ENCODE data around the gene CCDC34. TPM values are rescaled to one million over a fixed set of nuclear protein-coding genes. Genes with fewer than 3 reads are reported as not detected.

The CCDC34 gene
- total RNA-seq, 1 donor from 2014 or later, result 1.6 TPM

DNA sequence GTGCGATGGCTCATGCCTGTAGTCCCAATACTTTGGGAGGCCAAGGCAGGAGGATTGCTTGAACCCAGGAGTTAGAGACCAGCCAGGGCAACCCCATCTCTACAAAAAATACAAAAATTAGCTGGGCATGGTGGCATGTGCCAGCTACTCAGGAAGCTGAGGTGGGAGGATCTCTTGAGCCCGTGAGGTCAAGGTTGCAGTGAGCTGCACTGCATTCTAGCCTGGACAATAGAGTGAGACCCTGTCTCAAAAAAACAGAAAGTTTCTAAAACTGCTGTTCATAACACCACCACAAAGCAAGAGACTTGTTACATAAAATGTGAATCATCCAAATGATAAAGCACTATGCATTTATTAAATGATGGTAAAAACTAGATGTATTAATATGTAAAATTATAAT, 40.2 kb upstream of the CCDC34 start:
- DNase-seq (ENCODE audit: low spot score in 2 of 2), result no peak
- H3K27me3 ChIP-seq, result no peaks in the 10 kb centered on the region
- TF ChIP-seq, protein P1, sequence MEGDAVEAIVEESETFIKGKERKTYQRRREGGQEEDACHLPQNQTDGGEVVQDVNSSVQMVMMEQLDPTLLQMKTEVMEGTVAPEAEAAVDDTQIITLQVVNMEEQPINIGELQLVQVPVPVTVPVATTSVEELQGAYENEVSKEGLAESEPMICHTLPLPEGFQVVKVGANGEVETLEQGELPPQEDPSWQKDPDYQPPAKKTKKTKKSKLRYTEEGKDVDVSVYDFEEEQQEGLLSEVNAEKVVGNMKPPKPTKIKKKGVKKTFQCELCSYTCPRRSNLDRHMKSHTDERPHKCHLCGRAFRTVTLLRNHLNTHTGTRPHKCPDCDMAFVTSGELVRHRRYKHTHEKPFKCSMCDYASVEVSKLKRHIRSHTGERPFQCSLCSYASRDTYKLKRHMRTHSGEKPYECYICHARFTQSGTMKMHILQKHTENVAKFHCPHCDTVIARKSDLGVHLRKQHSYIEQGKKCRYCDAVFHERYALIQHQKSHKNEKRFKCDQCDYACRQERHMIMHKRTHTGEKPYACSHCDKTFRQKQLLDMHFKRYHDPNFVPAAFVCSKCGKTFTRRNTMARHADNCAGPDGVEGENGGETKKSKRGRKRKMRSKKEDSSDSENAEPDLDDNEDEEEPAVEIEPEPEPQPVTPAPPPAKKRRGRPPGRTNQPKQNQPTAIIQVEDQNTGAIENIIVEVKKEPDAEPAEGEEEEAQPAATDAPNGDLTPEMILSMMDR (IDR thresholded peaks at IDR 0.05), result no peak
- H3K4me1 ChIP-seq, result peaks cover 4 to 24% of the 10 kb centered on the region in 2 donors
- H3K36me3 ChIP-seq, result no peaks in the 10 kb centered on the region
- no peak overlapping the region for H3K27ac ChIP-seq
- no peaks in the 10 kb centered on the region for H3K9me3 ChIP-seq
- intact Hi-C loops (cut with DNase I), result no loop called here
- H3K4me3 ChIP-seq, result no peak overlapping the region

DNA sequence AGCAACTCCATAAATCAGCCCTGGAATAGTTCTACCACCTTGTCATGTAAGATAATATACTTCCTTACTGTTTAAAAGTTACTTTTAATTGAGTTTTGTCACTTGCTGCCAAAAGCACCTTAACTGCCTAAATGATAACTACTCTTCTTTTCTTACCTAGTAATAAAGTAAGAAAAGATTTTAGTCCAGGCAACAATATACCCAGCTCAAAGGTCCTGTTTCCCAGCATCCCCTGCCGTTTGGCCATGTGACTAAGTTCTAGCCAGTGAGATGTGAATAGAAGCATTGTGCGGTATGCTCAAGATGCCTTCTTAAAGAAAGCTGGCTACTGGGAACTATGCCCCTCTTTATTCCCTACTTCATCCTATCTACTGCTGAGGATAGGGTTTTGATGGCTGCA, 39.4 kb upstream of the CCDC34 start:
- Histone ChIP-seq H3K27ac (no peak overlapping the region), H3K4me3 (no peak overlapping the region), H3K27me3 (no peaks in the 10 kb centered on the region), H3K9me3 (no peaks in the 10 kb centered on the region), H3K4me1 (peaks cover 4 to 24% of the 10 kb centered on the region in 2 donors), H3K36me3 (no peaks in the 10 kb centered on the region)
- TF ChIP-seq, protein P1 (IDR thresholded peaks at IDR 0.05), result no peak
- DNase-seq (ENCODE audit: low spot score in 2 of 2), result no peak
- intact Hi-C loops (cut with DNase I), result no loop called here

DNA sequence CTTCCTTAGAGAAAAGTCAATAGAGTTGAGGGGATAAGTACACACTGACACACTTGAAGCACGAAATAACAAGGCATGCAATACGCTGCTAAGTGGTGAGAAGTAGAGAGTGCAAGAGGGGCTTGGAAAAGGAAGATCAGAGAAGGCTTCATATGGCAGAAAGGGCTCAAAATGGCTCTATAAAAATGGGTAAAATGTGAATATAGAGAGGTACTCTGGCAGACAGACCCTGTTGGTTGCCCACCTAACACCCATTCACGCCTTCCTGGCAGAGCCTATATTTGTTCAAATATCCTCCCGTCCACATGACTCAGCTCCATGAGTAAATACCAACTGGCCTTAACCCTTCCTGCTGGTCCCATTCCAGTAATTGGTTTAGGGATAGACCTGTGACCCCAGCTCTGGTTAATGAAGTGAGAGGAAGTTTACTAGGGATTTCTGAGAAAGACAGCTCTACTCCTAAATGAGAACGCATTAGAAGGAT, 38.9 kb upstream of the CCDC34 start:
- TF ChIP-seq, protein P1 (IDR thresholded peaks at IDR 0.05), result no peak
- no peak overlapping the region for H3K27ac ChIP-seq
- H3K4me3 ChIP-seq, result no peak overlapping the region
- intact Hi-C loops (cut with DNase I), result no loop called here
- no peaks in the 10 kb centered on the region for H3K9me3 ChIP-seq
- peaks cover 4 to 20% of the 10 kb centered on the region in 2 donors for H3K4me1 ChIP-seq
- H3K36me3 ChIP-seq, result no peaks in the 10 kb centered on the region
- no peak for DNase-seq (ENCODE audit: low spot score in 2 of 2)
- H3K27me3 ChIP-seq, result no peaks in the 10 kb centered on the region

DNA sequence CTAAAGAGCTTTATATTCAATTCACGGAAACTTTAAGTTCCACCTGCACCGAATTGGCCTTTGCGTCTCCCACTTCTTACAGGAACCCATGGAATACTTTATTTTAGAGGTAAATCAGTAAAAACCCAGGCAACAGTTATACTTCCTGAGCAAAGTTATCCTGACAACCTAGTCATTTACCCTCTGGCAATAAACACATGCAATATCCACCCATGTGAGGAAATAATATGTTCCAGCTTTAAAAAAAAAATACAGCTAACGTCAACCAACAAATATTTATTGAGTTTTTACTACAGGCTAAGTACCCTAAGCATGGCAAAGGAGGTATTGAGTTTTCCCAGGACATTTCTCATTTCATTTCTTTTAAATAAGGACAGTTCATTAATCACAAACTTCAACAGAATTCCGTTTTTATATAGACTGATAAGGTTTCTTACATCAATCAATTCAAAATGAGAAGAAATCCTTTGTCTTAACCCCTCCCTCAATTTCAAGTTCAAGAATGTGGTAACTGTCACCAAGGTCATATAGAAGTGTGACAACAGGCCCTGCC, 38.3 kb upstream of the CCDC34 start:
- Histone ChIP-seq H3K9me3 (no peaks in the 10 kb centered on the region), H3K27me3 (no peaks in the 10 kb centered on the region), H3K4me3 (no peak overlapping the region), H3K36me3 (no peaks in the 10 kb centered on the region), H3K27ac (no peak overlapping the region), H3K4me1 (peaks cover 4 to 20% of the 10 kb centered on the region in 2 donors)
- TF ChIP-seq, protein P1 (IDR thresholded peaks at IDR 0.05), result no peak
- intact Hi-C loops (cut with DNase I), result no loop called here
- no peak for DNase-seq (ENCODE audit: low spot score in 2 of 2)

DNA sequence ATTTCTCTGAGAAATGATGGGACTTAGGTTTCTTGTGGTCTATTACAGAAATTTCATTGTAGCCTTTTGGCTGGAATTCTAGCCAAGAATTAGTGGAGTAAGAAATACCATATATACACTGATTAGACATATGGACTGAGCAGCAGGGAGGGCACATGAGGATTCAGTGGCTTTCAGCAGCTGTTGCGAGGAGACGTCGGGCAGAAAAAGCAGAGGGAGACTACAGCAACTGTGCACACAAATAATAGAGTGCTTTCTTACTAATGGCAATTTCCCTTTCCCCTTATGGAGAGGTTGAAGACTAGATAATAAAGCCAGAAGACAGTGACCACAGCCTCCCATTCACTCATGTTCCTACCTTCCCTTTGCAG, 35.4 kb upstream of the CCDC34 start:
- no peaks in the 10 kb centered on the region for H3K9me3 ChIP-seq
- intact Hi-C loops (cut with DNase I), result no loop called here
- DNase-seq (ENCODE audit: low spot score in 2 of 2), result no peak
- no peak overlapping the region for H3K4me3 ChIP-seq
- H3K27me3 ChIP-seq, result no peaks in the 10 kb centered on the region
- peaks cover 0 to 5% of the 10 kb centered on the region in 2 donors for H3K4me1 ChIP-seq
- TF ChIP-seq, protein P1 (IDR thresholded peaks at IDR 0.05), result no peak
- H3K36me3 ChIP-seq, result no peaks in the 10 kb centered on the region
- H3K27ac ChIP-seq, result no peak overlapping the region

Measured in ascending aorta (tissue), 2 donors.